Measurements from ENCODE around the gene AQP2.

DNA sequence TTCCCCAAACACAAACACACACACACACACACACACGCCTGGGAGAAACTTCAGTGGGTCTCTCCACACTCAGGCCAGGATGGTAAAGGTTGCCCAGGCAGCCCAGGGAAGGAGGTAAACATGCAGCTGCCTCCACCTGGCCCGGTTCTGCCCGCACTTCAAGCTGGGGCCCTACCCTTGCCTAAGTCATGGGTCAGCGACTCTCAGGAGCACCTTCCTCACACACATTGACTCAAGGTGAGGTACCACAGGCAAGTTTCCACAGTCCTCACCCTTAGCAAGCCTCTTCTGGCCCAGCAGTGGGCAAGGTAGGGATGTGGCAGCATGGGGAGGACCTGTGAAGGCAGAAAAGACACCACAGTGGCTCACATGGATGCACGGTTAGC lies 32.8 kb upstream of the AQP2 start:
- no peak for TF ChIP-seq POLR2A (IDR thresholded peaks at IDR 0.05)
- TF ChIP-seq, protein P1, sequence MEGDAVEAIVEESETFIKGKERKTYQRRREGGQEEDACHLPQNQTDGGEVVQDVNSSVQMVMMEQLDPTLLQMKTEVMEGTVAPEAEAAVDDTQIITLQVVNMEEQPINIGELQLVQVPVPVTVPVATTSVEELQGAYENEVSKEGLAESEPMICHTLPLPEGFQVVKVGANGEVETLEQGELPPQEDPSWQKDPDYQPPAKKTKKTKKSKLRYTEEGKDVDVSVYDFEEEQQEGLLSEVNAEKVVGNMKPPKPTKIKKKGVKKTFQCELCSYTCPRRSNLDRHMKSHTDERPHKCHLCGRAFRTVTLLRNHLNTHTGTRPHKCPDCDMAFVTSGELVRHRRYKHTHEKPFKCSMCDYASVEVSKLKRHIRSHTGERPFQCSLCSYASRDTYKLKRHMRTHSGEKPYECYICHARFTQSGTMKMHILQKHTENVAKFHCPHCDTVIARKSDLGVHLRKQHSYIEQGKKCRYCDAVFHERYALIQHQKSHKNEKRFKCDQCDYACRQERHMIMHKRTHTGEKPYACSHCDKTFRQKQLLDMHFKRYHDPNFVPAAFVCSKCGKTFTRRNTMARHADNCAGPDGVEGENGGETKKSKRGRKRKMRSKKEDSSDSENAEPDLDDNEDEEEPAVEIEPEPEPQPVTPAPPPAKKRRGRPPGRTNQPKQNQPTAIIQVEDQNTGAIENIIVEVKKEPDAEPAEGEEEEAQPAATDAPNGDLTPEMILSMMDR (IDR thresholded peaks at IDR 0.05): no peak

Data from gastroesophageal sphincter (tissue), 3 donors.